Suprapubic skin (tissue), 4 donors: Measurements from ENCODE around the gene PPIP5K1.

Experiments used
- CTCF ChIP-seq, 2 donors: fragments of 200-600 bp in 1 of 2; fragments of 450-650 bp in 1 of 2; sonication (generic) in 1 of 2; IDR thresholded peaks; one replicate each; pipeline ENCODE4 v1.5.1; 2016 to 2019; ENCODE audit warnings: antibody characterized with exemption in 2 of 2, mild to moderate bottlenecking in 1 of 2, moderate library complexity in 1 of 2
- EP300 ChIP-seq: sonication (generic); formaldehyde crosslinking; IDR thresholded peaks from one replicate; pipeline ENCODE4 v1.6.1; 2017; ENCODE audit warnings: antibody characterized with exemption
- POLR2A ChIP-seq, 2 donors: fragments of 450-650 bp; IDR thresholded peaks; one replicate each; pipeline ENCODE4 v1.6.1; 2017; ENCODE audit warnings: antibody characterized with exemption in 2 of 2, mild to moderate bottlenecking in 2 of 2, moderate library complexity in 2 of 2
- POLR2AphosphoS5 ChIP-seq, 3 donors: sonication (generic); formaldehyde crosslinking; IDR thresholded peaks; one replicate each; pipeline ENCODE4 v1.6.1; 2017; ENCODE audit warnings: antibody characterized with exemption in 3 of 3

- TF ChIP-seq CTCF (IDR thresholded peaks at IDR 0.05), result peak in 1 of 2 donors; percentile 22
- peak in 1 of 2 donors; percentile 23 for TF ChIP-seq POLR2A (IDR thresholded peaks at IDR 0.05)
- TF ChIP-seq POLR2AphosphoS5 (IDR thresholded peaks at IDR 0.05), result peak in 1 of 3 donors; percentile 31
- TF ChIP-seq EP300, result no peak
Observed at GRCh38 chr15:43510200-43511011, 79.6 kb downstream of the PPIP5K1 start.
